WTC11 (cell line): ENCODE data around the gene ARIH2. TPM values are rescaled to one million over a fixed set of nuclear protein-coding genes. Genes with fewer than 3 reads are reported as not detected.
A peak's percentile ranks its signal among the peaks of the same experiment; 100 is the strongest.

Experiments
- ATAC-seq: fragments of 200-7000 bp; cut with Tn5 transposase; 2 replicates; pipeline ENCODE4 v1.10.0; 2021; ENCODE audit warnings: mild to moderate bottlenecking, moderate library complexity
- CTCF ChIA-PET: fragments of 300-600 bp; sonication (Branson Sonifier 250); formaldehyde crosslinking; loops from one replicate; lab custom pipeline; 2021; ENCODE audit warnings: antibody characterized with exemption; lab: Charles Lee
- POLR2A ChIA-PET: fragments of 350-600 bp; sonication (Branson Sonifier 250); formaldehyde crosslinking; loops from one replicate; lab custom pipeline; 2021; ENCODE audit warnings: antibody characterized with exemption; lab: Charles Lee
- DNase-seq: peaks from one replicate; pipeline ENCODE4 v3.0.0; 2021; ENCODE audit warnings: low spot score
- H3K27ac Mint-ChIP-seq: 2 replicates; pipeline ENCODE4 v1.8.0; 2021; ENCODE audit warnings: mixed read lengths
- H3K27me3 Mint-ChIP-seq: 2 replicates; pipeline ENCODE4 v1.8.0; 2021; ENCODE audit warnings: low read depth, mild to moderate bottlenecking, moderate library complexity, mixed read lengths
- H3K36me3 Mint-ChIP-seq: 2 replicates; pipeline ENCODE4 v1.8.0; 2021; ENCODE audit warnings: mixed read lengths
- H3K4me1 Mint-ChIP-seq: 2 replicates; pipeline ENCODE4 v1.8.0; 2022; ENCODE audit warnings: mixed read lengths
- H3K4me3 Mint-ChIP-seq: 2 replicates; pipeline ENCODE4 v1.8.0; 2021; ENCODE audit warnings: mild to moderate bottlenecking, moderate library complexity, mixed read lengths
- H3K9me3 Mint-ChIP-seq: 2 replicates; pipeline ENCODE4 v1.8.0; 2021; ENCODE audit warnings: mixed read lengths
- ELF4 ChIP-seq: sonication (generic); formaldehyde crosslinking; IDR thresholded peaks from 2 replicates; pipeline ENCODE4 v1.8.1; 2022; ENCODE audit warnings: low read depth, mild to moderate bottlenecking, moderate library complexity, missing genetic modification reagents
- FOXJ3 ChIP-seq: sonication (generic); formaldehyde crosslinking; IDR thresholded peaks from 2 replicates; pipeline ENCODE4 v1.9.0; 2021; ENCODE audit warnings: missing genetic modification reagents, mild to moderate bottlenecking, borderline replicate concordance
- GTF2I ChIP-seq: fragments of 250-450 bp; sonication (Bioruptor Pico); conservative IDR thresholded peaks from 2 replicates; pipeline ENCODE4 v1.4.0; 2021; ENCODE audit warnings: mild to moderate bottlenecking
- NFATC4 ChIP-seq: fragments of 250-450 bp; sonication (Bioruptor Pico); IDR thresholded peaks from 2 replicates; pipeline ENCODE4 v1.9.0; 2021; ENCODE audit warnings: mild to moderate bottlenecking
- TCF7 ChIP-seq: sonication (generic); formaldehyde crosslinking; IDR thresholded peaks from 2 replicates; pipeline ENCODE4 v1.8.0; 2022; ENCODE audit warnings: mild to moderate bottlenecking, low read depth, missing genetic modification reagents, moderate library complexity
- TEAD1 ChIP-seq: sonication (generic); formaldehyde crosslinking; IDR thresholded peaks from 2 replicates; pipeline ENCODE4 v1.8.0; 2022; ENCODE audit warnings: mild to moderate bottlenecking, missing genetic modification reagents
- ZNF121 ChIP-seq: sonication (generic); formaldehyde crosslinking; IDR thresholded peaks from 2 replicates; pipeline ENCODE4 v1.8.0; 2023; ENCODE audit warnings: missing genetic modification reagents
- ZNF396 ChIP-seq: fragments of 250-450 bp; sonication (Bioruptor Pico); IDR thresholded peaks from 2 replicates; pipeline ENCODE4 v1.8.0; 2021; ENCODE audit warnings: mild to moderate bottlenecking, moderate library complexity, borderline replicate concordance
- ZNF416 ChIP-seq: fragments of 250-450 bp; sonication (Bioruptor Pico); IDR thresholded peaks from 2 replicates; pipeline ENCODE4 v1.9.0; 2021; ENCODE audit warnings: mild to moderate bottlenecking, inconsistent platforms
- ZNF671 ChIP-seq: fragments of 250-450 bp; sonication (Bioruptor Pico); IDR thresholded peaks from 2 replicates; pipeline ENCODE4 v1.8.0; 2021; ENCODE audit warnings: mild to moderate bottlenecking
- total RNA-seq: library from RNA; stranded (reverse); gene quantifications from 3 replicates; pipeline ENCODE4 v1.2.3, GENCODE V29; 2021
- TF ChIP-seq, protein P1 (sequence below): sonication (generic); formaldehyde crosslinking; IDR thresholded peaks from 2 replicates; pipeline ENCODE4 v1.8.1; 2022; ENCODE audit warnings: missing genetic modification reagents, borderline replicate concordance
- TF ChIP-seq, protein P2 (sequence below): fragments of 250-450 bp; sonication (Bioruptor Pico); IDR thresholded peaks from 2 replicates; pipeline ENCODE4 v1.9.0; 2021; ENCODE audit warnings: mild to moderate bottlenecking, borderline replicate concordance
- TF ChIP-seq, protein P3 (sequence below): fragments of 250-450 bp; sonication (Bioruptor Pico); IDR thresholded peaks from 2 replicates; pipeline ENCODE4 v1.8.0; 2021; ENCODE audit warnings: mild to moderate bottlenecking
- TF ChIP-seq, protein P4 (sequence below): fragments of 250-450 bp; sonication (Bioruptor Pico); IDR thresholded peaks from 2 replicates; pipeline ENCODE4 v1.9.0; 2021; ENCODE audit warnings: mild to moderate bottlenecking
- TF ChIP-seq, protein P5 (sequence below): sonication (generic); formaldehyde crosslinking; IDR thresholded peaks from 2 replicates; pipeline ENCODE4 v1.8.1; 2022; ENCODE audit warnings: mild to moderate bottlenecking, missing genetic modification reagents, moderate library complexity, borderline replicate concordance
- TF ChIP-seq, protein P6 (sequence below): sonication (generic); formaldehyde crosslinking; conservative IDR thresholded peaks from 2 replicates; pipeline ENCODE4 v1.8.1; 2023; ENCODE audit warnings: mild to moderate bottlenecking, low read depth, missing genetic modification reagents, moderate library complexity
- TF ChIP-seq, protein P7 (sequence below): sonication (generic); formaldehyde crosslinking; IDR thresholded peaks from 2 replicates; pipeline ENCODE4 v1.8.1; 2023; ENCODE audit warnings: mild to moderate bottlenecking, moderate library complexity, missing genetic modification reagents

The ARIH2 gene
- total RNA-seq, 1 experiment from 2014 or later, result 134 TPM

DNA sequence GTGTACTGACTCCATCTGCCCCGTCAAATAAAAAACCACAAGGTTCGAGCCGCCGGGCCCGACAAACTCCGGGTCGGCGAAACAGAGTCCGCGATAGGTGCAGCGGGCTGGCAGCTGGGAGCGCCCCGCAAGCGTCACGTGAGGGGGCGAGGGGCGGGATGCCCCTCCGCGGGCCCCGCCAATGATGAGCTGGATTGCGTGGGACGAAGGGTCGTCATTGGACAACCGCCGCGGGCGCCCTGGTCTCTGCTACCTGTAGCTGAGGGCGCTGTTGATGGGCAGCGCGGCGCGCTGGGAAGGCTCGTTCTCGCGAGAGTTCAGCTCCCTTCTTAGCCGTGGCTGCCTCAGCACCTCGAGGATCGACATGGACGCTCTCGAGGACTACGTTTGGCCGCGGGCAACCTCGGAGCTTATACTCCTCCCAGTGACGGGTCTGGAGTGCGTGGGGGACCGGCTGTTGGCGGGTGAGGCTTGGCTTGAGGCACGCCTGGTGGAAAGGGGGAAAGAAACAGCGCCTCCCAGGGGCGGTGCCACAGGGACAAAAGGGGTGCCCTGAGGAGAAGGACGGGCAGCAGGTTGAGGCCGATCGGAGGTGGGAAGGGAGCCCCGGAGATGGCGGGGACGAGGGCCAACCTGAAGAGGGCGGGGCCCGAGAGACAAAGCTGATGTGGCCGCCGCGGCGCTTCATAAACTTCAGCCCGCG is 88.6 kb downstream of the ARIH2 start, which contains the start of gene WDR6 (continued):
- TF ChIP-seq, protein P1, sequence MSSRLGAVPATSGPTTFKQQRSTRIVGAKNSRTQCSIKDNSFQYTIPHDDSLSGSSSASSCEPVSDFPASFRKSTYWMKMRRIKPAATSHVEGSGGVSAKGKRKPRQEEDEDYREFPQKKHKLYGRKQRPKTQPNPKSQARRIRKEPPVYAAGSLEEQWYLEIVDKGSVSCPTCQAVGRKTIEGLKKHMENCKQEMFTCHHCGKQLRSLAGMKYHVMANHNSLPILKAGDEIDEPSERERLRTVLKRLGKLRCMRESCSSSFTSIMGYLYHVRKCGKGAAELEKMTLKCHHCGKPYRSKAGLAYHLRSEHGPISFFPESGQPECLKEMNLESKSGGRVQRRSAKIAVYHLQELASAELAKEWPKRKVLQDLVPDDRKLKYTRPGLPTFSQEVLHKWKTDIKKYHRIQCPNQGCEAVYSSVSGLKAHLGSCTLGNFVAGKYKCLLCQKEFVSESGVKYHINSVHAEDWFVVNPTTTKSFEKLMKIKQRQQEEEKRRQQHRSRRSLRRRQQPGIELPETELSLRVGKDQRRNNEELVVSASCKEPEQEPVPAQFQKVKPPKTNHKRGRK (CRISPR knock-in tag), result no peak

DNA sequence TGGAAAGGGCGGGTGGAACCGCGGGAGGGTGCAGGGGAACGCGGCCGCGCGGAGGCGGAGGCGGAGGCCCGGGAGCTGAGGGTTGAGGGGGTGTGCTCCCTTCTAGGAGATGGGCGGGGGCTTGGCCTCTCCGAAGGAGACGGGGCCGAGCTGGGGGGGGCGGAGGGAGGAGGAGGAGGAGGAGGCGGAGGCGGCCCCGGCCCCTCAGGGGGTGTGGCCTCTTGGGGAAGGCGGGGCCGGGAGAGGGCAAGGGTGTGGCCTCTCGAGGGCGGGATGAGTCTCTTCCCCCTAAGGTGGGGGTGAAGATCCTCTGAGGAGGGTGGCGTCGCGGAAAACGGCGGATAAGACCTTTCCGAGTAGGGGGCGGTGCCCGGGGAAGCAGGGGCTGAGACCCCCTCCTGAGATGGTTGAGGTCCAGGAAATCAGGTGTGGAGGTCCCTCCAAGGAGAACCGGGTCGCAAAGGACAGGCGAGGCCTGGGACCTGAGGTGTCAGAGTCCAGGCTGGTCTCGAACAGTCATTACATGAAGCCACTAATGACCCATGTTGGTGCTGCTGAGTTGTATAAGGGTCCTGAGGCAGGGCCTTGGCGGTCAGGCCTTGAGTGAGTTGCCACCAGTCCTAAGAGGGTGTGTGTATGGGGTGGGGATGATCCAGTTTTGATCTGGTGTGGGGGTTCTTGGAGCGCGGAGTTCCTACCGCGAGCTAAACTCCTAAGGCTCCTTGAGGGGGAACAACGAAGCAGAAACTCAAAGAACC is 89.3 kb downstream of the ARIH2 start:
- peaks cover 15% of the 10 kb centered on the region for H3K4me1 Mint-ChIP-seq
- peak overlapping the region; percentile 99 for H3K4me3 Mint-ChIP-seq
- DNase-seq (peak; percentile 95), ATAC-seq (peak; percentile 75)
- no peaks in the 10 kb centered on the region for H3K27me3 Mint-ChIP-seq
- ChIA-PET POLR2A (interaction anchor here (0.9 to 4.6 kb wide), 14 partner anchors 10 to 462 kb away, joined by 3 to 81 read pairs (median 5); partner anchors contain the start of genes CELSR3, DAG1, DALRD3 and NDUFAF3), CTCF (interaction anchor here (0.5 to 9.3 kb wide), 15 partner anchors 10 to 1395 kb away, joined by 3 to 124 read pairs (median 6); partner anchors contain the start of genes ARIH2, CELSR3, DALRD3 and NCKIPSD)
- H3K27ac Mint-ChIP-seq, result peak overlapping the region; percentile 100
- H3K9me3 Mint-ChIP-seq, result no peaks in the 10 kb centered on the region
- H3K36me3 Mint-ChIP-seq, result peaks cover 20% of the 10 kb centered on the region
- TF ChIP-seq, protein P2, sequence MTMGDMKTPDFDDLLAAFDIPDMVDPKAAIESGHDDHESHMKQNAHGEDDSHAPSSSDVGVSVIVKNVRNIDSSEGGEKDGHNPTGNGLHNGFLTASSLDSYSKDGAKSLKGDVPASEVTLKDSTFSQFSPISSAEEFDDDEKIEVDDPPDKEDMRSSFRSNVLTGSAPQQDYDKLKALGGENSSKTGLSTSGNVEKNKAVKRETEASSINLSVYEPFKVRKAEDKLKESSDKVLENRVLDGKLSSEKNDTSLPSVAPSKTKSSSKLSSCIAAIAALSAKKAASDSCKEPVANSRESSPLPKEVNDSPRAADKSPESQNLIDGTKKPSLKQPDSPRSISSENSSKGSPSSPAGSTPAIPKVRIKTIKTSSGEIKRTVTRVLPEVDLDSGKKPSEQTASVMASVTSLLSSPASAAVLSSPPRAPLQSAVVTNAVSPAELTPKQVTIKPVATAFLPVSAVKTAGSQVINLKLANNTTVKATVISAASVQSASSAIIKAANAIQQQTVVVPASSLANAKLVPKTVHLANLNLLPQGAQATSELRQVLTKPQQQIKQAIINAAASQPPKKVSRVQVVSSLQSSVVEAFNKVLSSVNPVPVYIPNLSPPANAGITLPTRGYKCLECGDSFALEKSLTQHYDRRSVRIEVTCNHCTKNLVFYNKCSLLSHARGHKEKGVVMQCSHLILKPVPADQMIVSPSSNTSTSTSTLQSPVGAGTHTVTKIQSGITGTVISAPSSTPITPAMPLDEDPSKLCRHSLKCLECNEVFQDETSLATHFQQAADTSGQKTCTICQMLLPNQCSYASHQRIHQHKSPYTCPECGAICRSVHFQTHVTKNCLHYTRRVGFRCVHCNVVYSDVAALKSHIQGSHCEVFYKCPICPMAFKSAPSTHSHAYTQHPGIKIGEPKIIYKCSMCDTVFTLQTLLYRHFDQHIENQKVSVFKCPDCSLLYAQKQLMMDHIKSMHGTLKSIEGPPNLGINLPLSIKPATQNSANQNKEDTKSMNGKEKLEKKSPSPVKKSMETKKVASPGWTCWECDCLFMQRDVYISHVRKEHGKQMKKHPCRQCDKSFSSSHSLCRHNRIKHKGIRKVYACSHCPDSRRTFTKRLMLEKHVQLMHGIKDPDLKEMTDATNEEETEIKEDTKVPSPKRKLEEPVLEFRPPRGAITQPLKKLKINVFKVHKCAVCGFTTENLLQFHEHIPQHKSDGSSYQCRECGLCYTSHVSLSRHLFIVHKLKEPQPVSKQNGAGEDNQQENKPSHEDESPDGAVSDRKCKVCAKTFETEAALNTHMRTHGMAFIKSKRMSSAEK (CRISPR knock-in tag), result no peak
- TF ChIP-seq GTF2I (CRISPR knock-in tag) (no peak), TEAD1 (CRISPR knock-in tag) (no peak), ZNF121 (CRISPR knock-in tag) (no peak), ZNF416 (CRISPR knock-in tag) (peak; percentile 39; the same call in 1 of the 2 replicates), TCF7 (no peak), NFATC4 (no peak; the same call in 1 of the 2 replicates), ZNF671 (CRISPR knock-in tag) (0 out of 2 replicates have a peak, but pooled peaks have one; percentile 1), ELF4 (CRISPR knock-in tag) (no peak), FOXJ3 (no peak), ZNF396 (CRISPR knock-in tag) (no peak)
- TF ChIP-seq, protein P3, sequence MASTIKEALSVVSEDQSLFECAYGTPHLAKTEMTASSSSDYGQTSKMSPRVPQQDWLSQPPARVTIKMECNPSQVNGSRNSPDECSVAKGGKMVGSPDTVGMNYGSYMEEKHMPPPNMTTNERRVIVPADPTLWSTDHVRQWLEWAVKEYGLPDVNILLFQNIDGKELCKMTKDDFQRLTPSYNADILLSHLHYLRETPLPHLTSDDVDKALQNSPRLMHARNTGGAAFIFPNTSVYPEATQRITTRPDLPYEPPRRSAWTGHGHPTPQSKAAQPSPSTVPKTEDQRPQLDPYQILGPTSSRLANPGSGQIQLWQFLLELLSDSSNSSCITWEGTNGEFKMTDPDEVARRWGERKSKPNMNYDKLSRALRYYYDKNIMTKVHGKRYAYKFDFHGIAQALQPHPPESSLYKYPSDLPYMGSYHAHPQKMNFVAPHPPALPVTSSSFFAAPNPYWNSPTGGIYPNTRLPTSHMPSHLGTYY (CRISPR knock-in tag), result peak; percentile 79
- TF ChIP-seq, protein P4, sequence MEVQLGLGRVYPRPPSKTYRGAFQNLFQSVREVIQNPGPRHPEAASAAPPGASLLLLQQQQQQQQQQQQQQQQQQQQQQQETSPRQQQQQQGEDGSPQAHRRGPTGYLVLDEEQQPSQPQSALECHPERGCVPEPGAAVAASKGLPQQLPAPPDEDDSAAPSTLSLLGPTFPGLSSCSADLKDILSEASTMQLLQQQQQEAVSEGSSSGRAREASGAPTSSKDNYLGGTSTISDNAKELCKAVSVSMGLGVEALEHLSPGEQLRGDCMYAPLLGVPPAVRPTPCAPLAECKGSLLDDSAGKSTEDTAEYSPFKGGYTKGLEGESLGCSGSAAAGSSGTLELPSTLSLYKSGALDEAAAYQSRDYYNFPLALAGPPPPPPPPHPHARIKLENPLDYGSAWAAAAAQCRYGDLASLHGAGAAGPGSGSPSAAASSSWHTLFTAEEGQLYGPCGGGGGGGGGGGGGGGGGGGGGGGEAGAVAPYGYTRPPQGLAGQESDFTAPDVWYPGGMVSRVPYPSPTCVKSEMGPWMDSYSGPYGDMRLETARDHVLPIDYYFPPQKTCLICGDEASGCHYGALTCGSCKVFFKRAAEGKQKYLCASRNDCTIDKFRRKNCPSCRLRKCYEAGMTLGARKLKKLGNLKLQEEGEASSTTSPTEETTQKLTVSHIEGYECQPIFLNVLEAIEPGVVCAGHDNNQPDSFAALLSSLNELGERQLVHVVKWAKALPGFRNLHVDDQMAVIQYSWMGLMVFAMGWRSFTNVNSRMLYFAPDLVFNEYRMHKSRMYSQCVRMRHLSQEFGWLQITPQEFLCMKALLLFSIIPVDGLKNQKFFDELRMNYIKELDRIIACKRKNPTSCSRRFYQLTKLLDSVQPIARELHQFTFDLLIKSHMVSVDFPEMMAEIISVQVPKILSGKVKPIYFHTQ (CRISPR knock-in tag), result no peak
- TF ChIP-seq, protein P5, sequence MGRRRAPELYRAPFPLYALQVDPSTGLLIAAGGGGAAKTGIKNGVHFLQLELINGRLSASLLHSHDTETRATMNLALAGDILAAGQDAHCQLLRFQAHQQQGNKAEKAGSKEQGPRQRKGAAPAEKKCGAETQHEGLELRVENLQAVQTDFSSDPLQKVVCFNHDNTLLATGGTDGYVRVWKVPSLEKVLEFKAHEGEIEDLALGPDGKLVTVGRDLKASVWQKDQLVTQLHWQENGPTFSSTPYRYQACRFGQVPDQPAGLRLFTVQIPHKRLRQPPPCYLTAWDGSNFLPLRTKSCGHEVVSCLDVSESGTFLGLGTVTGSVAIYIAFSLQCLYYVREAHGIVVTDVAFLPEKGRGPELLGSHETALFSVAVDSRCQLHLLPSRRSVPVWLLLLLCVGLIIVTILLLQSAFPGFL (CRISPR knock-in tag), result no peak
- TF ChIP-seq, protein P6, sequence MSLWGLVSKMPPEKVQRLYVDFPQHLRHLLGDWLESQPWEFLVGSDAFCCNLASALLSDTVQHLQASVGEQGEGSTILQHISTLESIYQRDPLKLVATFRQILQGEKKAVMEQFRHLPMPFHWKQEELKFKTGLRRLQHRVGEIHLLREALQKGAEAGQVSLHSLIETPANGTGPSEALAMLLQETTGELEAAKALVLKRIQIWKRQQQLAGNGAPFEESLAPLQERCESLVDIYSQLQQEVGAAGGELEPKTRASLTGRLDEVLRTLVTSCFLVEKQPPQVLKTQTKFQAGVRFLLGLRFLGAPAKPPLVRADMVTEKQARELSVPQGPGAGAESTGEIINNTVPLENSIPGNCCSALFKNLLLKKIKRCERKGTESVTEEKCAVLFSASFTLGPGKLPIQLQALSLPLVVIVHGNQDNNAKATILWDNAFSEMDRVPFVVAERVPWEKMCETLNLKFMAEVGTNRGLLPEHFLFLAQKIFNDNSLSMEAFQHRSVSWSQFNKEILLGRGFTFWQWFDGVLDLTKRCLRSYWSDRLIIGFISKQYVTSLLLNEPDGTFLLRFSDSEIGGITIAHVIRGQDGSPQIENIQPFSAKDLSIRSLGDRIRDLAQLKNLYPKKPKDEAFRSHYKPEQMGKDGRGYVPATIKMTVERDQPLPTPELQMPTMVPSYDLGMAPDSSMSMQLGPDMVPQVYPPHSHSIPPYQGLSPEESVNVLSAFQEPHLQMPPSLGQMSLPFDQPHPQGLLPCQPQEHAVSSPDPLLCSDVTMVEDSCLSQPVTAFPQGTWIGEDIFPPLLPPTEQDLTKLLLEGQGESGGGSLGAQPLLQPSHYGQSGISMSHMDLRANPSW, result no peak
- TF ChIP-seq, protein P7, sequence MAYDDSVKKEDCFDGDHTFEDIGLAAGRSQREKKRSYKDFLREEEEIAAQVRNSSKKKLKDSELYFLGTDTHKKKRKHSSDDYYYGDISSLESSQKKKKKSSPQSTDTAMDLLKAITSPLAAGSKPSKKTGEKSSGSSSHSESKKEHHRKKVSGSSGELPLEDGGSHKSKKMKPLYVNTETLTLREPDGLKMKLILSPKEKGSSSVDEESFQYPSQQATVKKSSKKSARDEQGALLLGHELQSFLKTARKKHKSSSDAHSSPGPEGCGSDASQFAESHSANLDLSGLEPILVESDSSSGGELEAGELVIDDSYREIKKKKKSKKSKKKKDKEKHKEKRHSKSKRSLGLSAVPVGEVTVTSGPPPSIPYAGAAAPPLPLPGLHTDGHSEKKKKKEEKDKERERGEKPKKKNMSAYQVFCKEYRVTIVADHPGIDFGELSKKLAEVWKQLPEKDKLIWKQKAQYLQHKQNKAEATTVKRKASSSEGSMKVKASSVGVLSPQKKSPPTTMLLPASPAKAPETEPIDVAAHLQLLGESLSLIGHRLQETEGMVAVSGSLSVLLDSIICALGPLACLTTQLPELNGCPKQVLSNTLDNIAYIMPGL (CRISPR knock-in tag), result peak; percentile 4; the same call in 1 of the 2 replicates
